ENCODE results near the gene LIPC. TPM values are rescaled to one million over a fixed set of nuclear protein-coding genes. Genes with fewer than 3 reads are reported as not detected.

The LIPC gene
- total and polyA plus RNA-seq, 9 of the 15 experiments (the other 6 are each of a cell fraction or from before 2014, with no cell fraction given) = 0.07 to 0.41 (median 0.11) TPM; not detected in 2

- TF ChIP-seq, protein P1, sequence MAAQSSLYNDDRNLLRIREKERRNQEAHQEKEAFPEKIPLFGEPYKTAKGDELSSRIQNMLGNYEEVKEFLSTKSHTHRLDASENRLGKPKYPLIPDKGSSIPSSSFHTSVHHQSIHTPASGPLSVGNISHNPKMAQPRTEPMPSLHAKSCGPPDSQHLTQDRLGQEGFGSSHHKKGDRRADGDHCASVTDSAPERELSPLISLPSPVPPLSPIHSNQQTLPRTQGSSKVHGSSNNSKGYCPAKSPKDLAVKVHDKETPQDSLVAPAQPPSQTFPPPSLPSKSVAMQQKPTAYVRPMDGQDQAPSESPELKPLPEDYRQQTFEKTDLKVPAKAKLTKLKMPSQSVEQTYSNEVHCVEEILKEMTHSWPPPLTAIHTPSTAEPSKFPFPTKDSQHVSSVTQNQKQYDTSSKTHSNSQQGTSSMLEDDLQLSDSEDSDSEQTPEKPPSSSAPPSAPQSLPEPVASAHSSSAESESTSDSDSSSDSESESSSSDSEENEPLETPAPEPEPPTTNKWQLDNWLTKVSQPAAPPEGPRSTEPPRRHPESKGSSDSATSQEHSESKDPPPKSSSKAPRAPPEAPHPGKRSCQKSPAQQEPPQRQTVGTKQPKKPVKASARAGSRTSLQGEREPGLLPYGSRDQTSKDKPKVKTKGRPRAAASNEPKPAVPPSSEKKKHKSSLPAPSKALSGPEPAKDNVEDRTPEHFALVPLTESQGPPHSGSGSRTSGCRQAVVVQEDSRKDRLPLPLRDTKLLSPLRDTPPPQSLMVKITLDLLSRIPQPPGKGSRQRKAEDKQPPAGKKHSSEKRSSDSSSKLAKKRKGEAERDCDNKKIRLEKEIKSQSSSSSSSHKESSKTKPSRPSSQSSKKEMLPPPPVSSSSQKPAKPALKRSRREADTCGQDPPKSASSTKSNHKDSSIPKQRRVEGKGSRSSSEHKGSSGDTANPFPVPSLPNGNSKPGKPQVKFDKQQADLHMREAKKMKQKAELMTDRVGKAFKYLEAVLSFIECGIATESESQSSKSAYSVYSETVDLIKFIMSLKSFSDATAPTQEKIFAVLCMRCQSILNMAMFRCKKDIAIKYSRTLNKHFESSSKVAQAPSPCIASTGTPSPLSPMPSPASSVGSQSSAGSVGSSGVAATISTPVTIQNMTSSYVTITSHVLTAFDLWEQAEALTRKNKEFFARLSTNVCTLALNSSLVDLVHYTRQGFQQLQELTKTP (IDR thresholded peaks at IDR 0.05; ENCODE audit: low read depth in 1 of 2, partially characterized antibody in 2 of 2) = peak in 1 of 2 experiments; percentile 58
- TF ChIP-seq L3MBTL2 (IDR thresholded peaks at IDR 0.05) (peak; percentile 56; the same call in 1 of the 2 replicates), NR2C2 (CRISPR knock-in tag; IDR thresholded peaks at IDR 0.05) (no peak), NR2C2 (tag; IDR thresholded peaks at IDR 0.05) (peak; percentile 74), SMC3 (conservative IDR thresholded peaks at IDR 0.05; ENCODE audit: insufficient read depth, low read depth, low read length) (no peak), ZNF668 (CRISPR knock-in tag; IDR thresholded peaks at IDR 0.05) (no peak), CTBP1 (IDR thresholded peaks at IDR 0.05; ENCODE audit: borderline replicate concordance) (peak; percentile 43; the same call in 1 of the 2 replicates), SOX6 (IDR thresholded peaks at IDR 0.05) (peak; percentile 52; the same call in 1 of the 2 replicates), TEAD4 (IDR thresholded peaks at IDR 0.05; ENCODE audit: low read length) (peak; percentile 40; the same call in 1 of the 2 replicates), TEAD4 (CRISPR knock-in tag; IDR thresholded peaks at IDR 0.05; ENCODE audit: borderline replicate concordance) (no peak), VEZF1 (CRISPR knock-in tag; IDR thresholded peaks at IDR 0.05) (peak; percentile 52; the same call in 1 of the 2 replicates), DPF2 (IDR thresholded peaks at IDR 0.05) (peak; percentile 23; the same call in 1 of the 2 replicates), ZNF592 (IDR thresholded peaks at IDR 0.05) (peak; percentile 38; the same call in 1 of the 2 replicates), ATF7 (IDR thresholded peaks at IDR 0.05) (peak; percentile 10; the same call in 1 of the 2 replicates), NR4A1 (CRISPR knock-in tag; IDR thresholded peaks at IDR 0.05) (no peak), NR4A1 (tag; IDR thresholded peaks at IDR 0.05) (0 out of 2 replicates have a peak, but pooled peaks have one; percentile 8), ZNF699 (CRISPR knock-in tag; IDR thresholded peaks at IDR 0.05; ENCODE audit: insufficient replicate concordance) (no peak), NUFIP1 (IDR thresholded peaks at IDR 0.05; ENCODE audit: partially characterized antibody) (no peak)
Observed at GRCh38 chr15:58392611-58393161, 39.1 kb upstream of the LIPC start (continued).
